Gastroesophageal sphincter (tissue), 3 donors: ENCODE data around the gene NCOA4.

Experiments
- CTCF ChIP-seq, 4 experiments: fragments of 200-600 bp in 2 of 4; fragments of 450-650 bp in 2 of 4; sonication (generic) in 1 of 4; IDR thresholded peaks; one replicate each; pipeline ENCODE4 v1.5.1; 2017 to 2019; ENCODE audit warnings: antibody characterized with exemption in 4 of 4, mild to moderate bottlenecking in 2 of 4, moderate library complexity in 2 of 4
- POLR2A ChIP-seq, 2 donors: fragments of 450-650 bp; IDR thresholded peaks; one replicate each; pipeline ENCODE4 v1.6.1; 2017; ENCODE audit warnings: antibody characterized with exemption in 2 of 2, mild to moderate bottlenecking in 2 of 2, moderate library complexity in 1 of 2
- POLR2AphosphoS5 ChIP-seq: sonication (generic); formaldehyde crosslinking; IDR thresholded peaks from one replicate; pipeline ENCODE4 v1.6.1; 2017; ENCODE audit warnings: antibody characterized with exemption

- TF ChIP-seq POLR2AphosphoS5 (no peak), POLR2A (IDR thresholded peaks at IDR 0.05) (no peak), CTCF (IDR thresholded peaks at IDR 0.05) (no peak)
These were observed 49.6 kb upstream of the NCOA4 start for GRCh38 chr10:46079831-46080585.
